Glomerular visceral epithelial cell (primary cell): ENCODE results near the gene SH3PXD2B.
A peak's percentile ranks its signal among the peaks of the same experiment; 100 is the strongest.
"Not testable (repeated sequence)": the region's sequence is repeated elsewhere in the genome, so short reads cannot be mapped to it uniquely, and the experiment has no call there.

Experiments used
- DNase-seq: peaks from one replicate; pipeline ENCODE4 v3.0.0-alpha.2; 2016; ENCODE audit errors: extremely low spot score

SH3PXD2B gene

DNA sequence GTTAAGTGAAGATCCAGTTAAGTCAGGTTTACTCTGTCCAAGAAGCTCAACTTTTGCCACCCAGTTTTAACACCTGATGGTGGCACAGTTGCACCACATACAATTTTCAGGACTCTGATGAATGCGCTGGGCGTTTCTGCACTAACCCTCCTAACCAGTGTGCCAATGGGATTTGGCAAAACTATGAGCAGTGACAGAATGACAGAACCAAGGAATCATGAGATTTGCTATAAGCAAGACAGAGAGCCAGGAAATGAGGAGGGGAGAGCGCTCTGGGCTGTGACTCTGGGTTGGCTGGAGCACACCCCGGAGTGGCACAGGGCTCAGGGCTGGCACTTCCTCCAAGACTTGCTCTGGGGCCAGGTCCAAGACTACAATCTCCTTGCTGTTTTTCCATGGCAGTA, 84.1 kb downstream of the SH3PXD2B start:
- no peak for DNase-seq

DNA sequence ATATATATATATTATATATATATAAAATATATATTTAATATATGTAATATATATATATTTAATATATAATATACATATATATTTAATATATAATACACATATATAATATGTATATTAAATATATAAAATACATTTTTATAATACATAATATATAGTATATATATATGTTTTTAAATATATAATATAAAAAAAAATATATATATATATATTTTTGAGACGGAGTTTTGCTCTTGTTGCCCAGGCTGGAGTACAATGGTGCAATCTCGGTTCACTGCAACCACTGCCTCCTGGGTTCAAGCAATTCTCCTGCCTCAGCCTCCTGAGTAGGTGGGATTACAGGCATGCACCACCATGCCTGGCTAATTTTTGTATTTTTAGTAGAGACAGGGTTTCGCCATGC, 85.6 kb downstream of the SH3PXD2B start:
- DNase-seq = not testable (repeated sequence)

DNA sequence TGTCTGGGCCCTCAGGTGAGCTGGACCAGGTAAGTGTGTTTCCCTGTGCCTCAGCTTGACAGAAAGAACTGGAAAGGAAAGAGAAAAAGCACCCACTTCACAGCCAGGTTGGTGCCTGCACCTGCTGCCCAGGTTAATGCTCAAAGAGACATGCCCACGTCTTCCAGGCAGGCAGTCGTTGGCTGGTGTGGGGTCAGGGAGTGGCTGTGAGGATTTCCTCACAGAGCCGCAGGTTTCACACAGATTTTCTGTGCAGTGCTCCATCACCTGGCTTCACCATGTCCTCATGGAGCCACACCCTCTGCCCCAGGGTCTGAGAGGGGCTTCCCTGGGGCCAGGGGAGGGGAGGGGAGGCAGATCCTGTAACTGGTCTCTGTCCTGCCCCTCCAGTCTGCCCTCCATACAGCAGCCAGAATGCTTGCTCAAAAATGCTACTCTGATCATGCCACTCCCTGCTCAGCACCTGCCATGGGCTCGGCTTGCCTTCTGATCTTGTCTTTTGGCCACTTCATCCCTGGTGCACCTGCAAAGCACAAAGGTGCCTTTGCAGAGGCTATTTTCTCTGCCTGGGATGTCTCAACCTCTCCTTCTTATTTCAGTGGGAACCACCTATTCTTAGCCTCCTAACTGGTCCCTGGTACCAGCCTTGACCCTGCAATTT, 88.2 kb downstream of the SH3PXD2B start:
- no peak for DNase-seq

DNA sequence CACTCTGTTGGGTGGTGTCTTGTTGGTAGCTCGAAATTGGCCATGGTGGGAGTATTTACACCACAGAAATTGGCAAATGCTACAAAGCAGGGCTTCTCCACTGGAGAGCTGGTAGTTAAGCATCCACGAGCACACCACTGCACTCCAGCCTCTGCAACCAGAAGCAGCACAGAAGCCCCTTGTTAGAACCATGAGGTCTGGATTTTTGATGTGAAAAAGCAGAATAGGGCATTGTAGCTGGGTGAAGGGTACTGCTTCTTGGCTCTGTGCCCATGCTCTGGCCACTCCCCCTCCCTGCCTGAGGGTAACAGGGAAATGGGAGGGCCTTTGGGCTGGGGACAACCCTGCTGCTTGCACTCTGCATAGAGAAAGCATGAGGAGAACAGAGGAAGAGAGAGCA, 89.6 kb downstream of the SH3PXD2B start:
- DNase-seq = no peak

DNA sequence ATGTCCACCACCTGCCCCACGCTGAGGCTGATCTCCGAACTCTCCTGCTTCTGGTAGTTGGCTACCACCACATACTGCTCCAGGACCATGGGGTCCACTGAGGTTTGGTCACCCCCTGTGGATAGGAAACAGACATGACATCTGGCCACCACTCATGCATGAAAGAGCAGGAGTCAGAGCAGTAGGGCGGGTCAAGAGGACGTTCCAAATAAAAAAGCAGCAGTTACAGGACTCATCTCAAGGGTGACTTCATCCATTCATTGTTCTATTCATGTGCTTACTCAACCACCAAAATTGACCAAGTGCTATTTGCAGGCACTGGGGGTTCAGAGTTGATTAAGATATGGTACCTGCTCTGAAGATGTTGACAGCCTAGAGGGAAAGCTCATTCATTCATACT, 91.6 kb downstream of the SH3PXD2B start:
- peak; percentile 21 for DNase-seq

DNA sequence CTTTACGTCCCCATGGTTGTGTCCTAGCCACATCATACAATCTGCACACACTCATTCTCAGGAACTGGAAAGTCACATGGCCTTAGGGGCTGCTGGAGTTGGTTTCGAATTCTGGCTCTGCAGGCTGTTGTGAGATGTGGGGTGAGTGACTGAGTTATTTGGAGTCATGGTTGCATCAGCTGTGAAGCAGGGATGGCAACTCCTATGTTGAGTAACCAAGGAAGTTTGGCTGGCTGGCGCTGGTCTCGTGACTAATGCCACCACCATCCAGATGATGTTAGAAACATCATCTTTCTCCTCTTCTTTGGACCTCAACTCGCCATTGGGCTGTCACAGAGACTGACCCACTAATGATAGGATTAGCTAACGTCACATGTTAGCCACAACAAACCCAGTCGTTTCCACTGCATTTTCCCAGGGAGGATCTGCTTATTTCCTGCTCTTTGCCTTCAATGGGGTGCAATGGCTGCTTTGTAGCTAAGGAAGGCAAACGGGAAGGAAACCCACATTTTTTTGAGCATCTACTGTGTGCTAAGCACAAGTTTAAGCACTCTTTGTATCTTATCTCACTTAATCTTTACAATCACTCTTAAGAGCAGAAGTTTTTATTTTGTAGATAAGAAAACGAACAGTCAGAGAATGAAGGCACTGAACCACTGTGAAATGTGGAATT, 92.6 kb downstream of the SH3PXD2B start:
- DNase-seq = peak; percentile 96

DNA sequence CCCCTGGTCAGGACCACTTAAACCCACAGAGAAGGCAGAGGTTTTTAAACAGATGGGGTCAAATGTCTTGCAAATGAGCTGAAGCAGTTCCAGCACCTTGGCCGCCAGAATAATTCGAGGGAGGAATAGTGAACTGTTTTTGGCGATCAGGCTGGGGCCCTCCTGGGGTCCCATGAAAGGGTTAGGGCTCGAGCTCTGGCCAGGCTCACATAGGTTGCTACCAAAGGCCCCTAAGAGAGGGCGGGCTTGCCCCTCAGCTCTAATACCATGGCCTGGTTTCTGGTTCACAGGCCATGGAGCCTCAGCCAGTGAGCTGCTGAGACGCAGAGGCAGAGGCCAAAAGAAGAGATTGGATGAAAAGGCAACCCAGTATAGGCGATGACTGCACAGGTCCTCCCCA, 96.0 kb downstream of the SH3PXD2B start:
- DNase-seq = no peak

DNA sequence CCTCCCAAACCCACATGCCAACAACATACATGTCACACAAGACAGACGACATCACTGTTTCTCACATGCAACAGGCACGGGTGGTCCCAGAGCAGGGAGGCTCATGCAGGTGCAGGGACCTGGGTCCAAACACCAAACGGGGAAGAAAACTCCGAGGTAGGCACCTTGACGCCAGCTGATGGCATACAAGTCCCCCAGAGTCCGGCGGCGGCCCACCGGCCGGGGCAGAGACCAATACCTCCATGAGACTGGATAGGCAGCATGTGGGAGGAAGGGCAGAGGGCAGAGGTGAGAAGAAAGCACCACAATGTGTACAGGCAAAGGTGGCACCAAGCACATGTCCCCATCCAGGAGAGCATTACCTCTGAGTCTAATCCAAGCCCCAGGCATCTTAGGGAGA, 97.8 kb downstream of the SH3PXD2B start:
- DNase-seq = no peak

DNA sequence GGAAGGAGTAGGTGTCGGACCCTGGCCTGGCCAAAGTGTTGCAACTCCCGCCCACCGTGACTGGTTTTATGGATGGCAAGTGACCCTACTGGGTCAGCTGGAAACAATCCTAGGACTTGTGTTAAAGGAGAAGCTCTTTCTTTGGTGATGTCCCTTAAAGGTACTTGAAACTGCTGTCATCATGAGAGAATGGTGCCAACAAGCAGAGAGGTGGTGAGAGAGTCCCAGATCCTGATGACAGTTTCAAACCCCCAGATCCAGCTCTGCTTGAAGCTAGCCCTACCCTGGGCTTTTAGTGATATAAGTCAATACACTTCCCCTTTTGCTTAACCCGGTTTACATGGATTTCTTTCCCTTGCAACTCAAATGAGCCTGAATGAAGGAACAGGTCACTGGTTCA, 98.3 kb downstream of the SH3PXD2B start:
- DNase-seq = no peak

DNA sequence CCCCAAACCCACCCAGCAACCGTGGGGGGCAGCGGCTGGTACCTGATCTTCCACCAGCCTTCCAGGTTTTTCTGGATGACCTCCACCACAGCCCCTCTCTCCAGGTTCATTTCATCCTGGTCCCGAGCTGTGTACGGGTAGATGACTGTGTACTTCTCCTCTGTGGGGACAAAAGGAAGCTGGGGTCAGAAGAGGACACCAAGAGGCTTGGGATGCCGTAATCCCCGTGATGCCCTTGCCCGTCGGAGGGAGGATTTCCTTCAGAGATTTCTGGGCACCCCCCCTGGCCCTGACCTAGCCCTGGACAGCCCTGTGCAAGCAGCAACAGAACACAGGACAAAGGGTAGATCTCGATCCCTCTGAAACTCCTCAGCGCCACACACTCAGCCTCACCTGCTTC, 100.5 kb downstream of the SH3PXD2B start:
- no peak for DNase-seq

DNA sequence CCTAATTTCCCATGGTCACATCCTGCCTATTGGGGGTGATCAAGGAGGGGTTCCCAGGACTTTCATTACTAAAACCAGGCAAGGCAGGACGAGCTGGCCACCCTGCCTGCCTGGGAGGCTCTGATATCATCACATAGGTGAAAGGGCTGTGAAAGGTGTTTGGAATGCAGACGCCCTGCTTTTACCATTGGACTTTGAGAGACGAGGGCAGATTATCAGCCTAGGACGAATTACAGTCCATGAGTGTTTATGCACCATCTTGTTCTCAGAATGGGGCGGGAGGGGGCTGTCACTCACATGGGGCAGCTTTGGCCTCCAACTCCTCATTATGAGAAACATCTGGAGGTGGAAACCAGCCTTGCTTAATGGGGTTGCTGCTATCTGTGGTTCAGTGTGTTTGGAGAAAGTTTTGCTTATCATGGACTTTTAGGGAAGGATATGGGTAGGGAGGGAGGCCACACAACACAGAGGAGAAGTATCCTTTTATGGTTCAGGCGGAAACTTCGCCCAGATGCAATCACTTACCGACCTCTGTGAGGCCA, 101.0 kb downstream of the SH3PXD2B start:
- DNase-seq = no peak

DNA sequence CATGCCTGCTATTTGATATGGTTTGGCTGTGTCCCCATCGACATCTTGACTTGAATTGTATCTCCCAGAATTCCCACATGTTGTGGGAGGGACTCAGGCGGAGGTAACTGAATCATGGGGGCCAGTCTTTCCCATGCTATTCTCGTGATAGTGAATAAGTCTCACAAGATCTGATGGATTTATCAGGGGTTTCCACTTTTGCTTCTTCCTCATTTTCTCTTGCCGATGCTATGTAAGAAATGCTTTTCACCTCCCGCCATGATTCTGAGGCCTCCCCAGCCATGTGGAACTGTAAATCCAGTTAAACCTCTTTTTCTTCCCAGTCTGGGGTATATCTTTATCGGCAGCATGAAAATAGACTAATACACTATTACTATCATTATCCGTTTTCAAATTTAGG, 101.8 kb downstream of the SH3PXD2B start:
- DNase-seq = not testable (repeated sequence)

DNA sequence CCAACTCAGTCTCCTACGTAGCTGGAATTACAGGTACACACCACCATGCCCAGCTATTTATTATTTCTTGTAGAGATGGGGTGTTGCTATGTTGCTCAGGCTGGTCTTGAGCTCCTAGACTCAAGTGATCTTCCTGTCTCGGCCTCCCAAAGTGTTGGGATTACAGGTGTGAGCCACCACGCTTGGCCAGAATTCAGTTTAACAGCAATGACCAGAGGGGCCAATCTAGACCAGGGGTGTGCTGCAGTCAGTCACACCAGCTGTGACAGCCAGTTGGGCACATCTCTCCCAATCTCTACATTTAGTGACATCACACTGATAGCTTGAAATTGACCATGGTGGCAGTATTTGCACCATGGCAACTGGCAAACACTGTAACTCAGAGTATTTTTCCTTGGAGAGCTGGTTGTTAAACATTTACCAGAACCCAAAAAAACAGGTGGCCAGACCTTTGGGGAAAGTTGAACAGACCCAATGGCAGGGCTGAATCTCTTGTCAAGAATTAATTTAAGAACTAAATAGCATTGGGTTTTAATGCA, 103.0 kb downstream of the SH3PXD2B start:
- DNase-seq = no peak

DNA sequence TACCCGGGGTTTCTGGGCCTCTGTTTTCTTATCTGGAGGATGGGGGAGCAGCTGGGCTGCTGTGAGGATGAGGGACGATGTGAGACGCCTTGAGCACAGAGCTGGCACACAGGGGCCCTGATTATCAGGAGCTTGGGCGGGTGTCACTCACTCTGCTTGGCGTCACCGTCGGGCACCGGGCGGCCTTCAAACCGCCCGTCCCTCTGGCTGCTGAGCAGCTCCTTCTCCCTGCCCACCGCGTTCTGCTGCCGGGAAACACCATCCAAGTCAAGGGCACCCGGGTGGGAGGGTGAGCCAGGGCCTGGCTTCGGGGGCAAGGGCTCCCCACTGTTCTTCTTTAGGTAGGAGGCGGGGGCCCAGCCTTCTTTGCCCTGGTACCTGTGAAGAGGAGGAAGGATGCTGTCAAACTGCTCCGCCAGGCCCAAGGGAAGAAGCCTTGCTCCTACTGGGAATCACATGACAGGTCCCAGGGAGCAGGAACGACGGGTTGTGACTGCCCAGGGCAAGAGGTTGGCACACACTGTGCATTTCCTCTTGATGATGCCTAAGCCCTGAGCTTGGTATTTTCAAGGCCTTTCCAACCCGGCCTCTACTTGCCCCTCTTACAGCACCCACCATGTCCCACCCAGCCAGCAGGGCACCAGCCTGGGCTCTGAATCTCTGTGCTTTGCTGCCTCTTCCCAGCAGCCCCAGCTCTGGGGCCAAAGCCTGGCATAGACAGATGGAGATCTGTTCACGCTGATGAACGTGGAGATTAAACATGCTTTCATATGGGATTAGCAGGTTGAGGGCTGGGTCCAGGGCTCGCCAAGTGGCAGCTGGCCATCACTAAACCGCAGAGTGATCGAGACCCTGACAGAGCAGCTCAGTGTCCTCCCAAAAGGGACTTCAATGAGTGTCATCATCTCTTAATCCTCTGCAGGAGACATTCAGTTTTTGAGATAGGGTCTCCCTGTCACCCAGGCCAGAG, 103.8 kb downstream of the SH3PXD2B start:
- no peak for DNase-seq

DNA sequence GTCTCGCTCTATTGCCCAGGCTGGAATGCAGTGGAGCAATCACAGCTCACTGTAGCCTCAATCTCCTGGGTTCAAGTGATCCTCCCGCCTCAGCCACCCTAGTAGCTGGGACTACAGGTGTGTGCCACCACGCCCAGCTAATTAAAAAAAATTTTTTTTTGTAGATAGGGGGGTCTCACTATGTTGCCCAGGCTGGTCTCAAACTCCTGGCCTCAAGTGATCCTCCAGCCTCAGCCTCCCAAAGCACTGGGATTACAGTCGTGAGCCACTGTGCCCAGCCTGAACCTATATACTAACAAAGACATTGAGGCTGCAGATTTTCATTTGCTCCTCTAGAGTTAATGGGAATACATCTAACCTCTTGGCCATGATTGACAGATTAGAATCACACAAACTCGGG, 105.6 kb downstream of the SH3PXD2B start:
- not testable (repeated sequence) for DNase-seq

DNA sequence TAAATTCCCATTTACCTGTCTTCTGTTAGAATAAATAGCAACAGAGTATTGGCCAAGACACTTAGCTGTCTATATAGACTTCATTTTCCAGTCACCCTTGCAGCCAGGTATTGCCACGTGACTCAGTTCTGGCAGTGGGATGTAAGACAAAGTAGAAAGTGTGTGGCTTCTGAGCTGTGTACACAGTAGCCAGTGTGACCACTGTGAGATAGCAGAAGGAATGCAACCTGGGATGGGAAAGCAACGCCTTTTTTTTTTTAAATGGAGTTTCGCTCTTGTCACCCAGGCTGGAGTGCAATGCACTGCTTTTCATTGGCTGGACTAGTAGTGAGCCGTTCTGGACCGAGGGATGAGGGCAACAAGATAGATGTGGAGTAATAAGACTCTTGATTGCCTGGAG, 106.2 kb downstream of the SH3PXD2B start:
- DNase-seq = no peak

DNA sequence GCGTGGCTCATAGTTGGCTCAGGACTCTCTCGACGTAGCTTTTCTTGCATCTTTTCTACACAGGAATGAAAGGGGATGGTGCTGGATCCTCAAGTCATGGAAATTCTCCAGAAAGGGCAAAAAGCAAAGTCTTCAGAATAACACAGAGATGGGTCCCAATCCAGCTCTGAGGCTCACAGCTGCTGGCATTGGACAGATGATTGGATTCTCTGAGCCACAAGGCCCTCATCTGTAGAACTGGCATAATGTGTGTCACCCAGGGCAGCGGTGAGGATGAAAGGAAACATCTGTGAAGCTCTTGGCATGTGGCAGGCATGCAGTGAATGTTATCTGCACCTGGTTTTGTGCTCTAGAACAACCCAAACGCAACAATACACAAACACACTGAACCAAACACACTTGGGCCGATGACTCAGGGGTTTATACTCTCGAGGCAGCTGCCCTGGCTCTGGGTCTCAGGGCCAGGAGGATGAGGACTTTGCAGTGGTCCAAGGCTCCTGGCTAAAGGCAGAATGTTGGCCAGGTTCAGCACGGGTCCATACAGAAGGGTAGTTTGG, 106.8 kb downstream of the SH3PXD2B start:
- DNase-seq = no peak

DNA sequence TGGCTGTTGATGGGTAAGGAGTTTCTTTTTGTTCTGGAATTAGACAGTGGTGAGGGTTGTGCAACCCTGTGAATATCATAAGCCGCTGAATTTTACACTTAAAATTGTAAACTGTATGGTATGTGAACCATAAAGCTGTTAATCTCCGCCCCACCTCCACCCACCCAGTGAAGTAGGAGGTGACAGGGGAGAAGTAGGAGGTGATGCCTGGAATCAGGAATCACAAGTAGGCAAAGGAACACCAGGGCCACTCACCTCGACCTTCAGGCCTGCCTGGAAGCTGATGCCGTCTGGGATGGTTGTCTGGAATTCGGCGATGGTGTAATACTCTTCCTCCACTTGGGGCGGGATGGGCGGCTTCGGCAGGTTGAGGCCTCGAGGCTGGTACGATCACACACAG, 108.4 kb downstream of the SH3PXD2B start:
- DNase-seq = no peak

DNA sequence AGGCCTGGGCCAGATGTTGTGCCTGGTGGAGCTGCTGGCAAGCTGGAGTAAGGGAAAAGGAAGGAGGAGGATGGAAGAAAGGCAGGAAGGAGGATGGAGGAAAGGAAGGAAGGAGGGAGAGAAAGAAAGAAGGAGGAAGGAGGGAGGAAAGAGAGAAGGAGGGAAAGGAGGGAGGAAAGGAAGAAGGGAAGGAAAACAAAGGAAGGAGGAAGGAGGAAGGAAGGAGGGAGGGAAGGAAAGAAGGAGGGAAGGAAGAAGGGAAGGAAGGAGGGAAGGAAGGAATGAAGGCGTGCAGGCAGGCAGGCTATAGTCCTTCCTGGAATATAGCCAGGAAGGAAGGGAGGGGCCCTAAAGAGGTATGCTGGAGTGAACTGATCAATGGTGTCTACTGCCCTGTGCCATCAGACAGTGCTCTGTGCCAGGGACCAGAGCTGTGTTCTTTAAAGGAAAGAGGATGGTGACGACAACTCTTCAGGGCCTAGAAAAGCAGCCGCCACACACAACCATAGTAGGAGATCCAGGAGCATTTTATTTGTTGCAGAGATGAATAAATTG, 109.4 kb downstream of the SH3PXD2B start:
- DNase-seq = no peak

DNA sequence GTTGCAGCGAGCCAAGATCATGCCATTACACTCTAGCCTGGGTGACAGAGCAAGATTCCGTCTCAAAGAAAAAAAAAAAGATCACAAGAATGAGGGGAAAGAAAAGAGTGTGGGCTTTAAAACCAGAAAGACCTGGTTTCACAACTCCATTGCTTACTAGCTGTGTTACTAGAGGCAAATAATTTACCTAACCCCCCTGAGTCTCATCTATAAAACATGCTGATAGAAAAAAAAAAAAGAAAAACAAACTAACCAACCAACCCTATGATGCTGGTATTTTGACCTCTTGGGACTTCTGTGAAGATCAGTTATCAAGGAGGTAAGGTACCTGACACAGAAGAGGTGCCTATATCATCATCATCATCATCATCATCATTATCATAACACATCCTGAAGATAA, 110.6 kb downstream of the SH3PXD2B start:
- no peak for DNase-seq

DNA sequence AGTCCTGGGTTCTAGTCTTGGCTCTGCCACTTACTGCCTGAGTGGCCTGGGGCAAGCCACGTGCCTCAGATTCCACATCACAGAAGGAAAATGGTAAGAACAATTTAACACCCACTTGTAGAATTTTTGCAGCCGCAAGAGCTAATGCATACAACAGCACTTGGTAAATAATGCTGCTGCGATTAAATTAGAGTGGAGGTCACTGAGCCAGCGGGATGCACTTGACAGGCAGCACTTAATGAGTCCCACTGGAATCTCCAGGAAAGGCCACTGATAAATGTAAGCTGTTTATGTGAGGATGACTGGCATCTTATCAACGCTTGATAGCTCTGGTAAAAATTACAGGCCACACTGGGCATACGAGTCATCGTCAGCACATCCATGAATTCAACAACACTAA, 111.4 kb downstream of the SH3PXD2B start:
- peak; percentile 18 for DNase-seq
